Measurements from ENCODE around the gene KTI12. TPM values are rescaled to one million over a fixed set of nuclear protein-coding genes. Genes with fewer than 3 reads are reported as not detected.
"Not testable (repeated sequence)": the region's sequence is repeated elsewhere in the genome, so short reads cannot be mapped to it uniquely, and the experiment has no call there.

Gene KTI12
- total and polyA plus RNA-seq, 9 donors: 7.1 to 14.1 (median 11.4) TPM

GRCh38 chr1:52026278-52026677, 7.3 kb downstream of the KTI12 start:
- H3K4me1 ChIP-seq (ENCODE audit: insufficient read depth): peaks cover 5% of the 10 kb centered on the region
- no peak for DNase-seq
- TF ChIP-seq EP300 (IDR thresholded peaks at IDR 0.05) (no peak), CTCF (IDR thresholded peaks at IDR 0.05) (no peak), POLR2A (IDR thresholded peaks at IDR 0.05) (no peak)
- WGBS, 3 donors: 96 to 100% (median 98%) methylated on average over 2 of the region's 2 CpGs
- H3K4me3 ChIP-seq: no peak overlapping the region
- H3K9me3 ChIP-seq: no peaks in the 10 kb centered on the region
- no peaks in the 10 kb centered on the region for H3K27me3 ChIP-seq
- intact Hi-C loops (cut with DNase I): no loop called here
- no peaks in the 10 kb centered on the region for H3K36me3 ChIP-seq
- no peak overlapping the region for H3K27ac ChIP-seq

- intact Hi-C loops (cut with DNase I): no loop called here
- no peak for DNase-seq
- H3K4me3 ChIP-seq: no peak overlapping the region
- no peaks in the 10 kb centered on the region for H3K9me3 ChIP-seq
- no peak overlapping the region for H3K27ac ChIP-seq
- no peak for TF ChIP-seq EP300 (IDR thresholded peaks at IDR 0.05)
- TF ChIP-seq POLR2A (IDR thresholded peaks at IDR 0.05): no peak
- TF ChIP-seq CTCF (IDR thresholded peaks at IDR 0.05): no peak
- no peaks in the 10 kb centered on the region for H3K27me3 ChIP-seq
- WGBS, 3 donors: 83% methylated on average over 2 of the region's 2 CpGs
- no peaks in the 10 kb centered on the region for H3K36me3 ChIP-seq
- no peaks in the 10 kb centered on the region for H3K4me1 ChIP-seq (ENCODE audit: insufficient read depth)
Measured at GRCh38 chr1:52022133-52022532, 11.5 kb downstream of the KTI12 start.

GRCh38 chr1:52008071-52008809, 25.4 kb downstream of the KTI12 start:
- H3K4me3 ChIP-seq: no peak overlapping the region
- TF ChIP-seq POLR2A (IDR thresholded peaks at IDR 0.05): no peak
- TF ChIP-seq CTCF (IDR thresholded peaks at IDR 0.05): no peak
- no peak for TF ChIP-seq EP300 (IDR thresholded peaks at IDR 0.05)
- peak overlapping the region in 1 of 2 donors; percentile 83 for H3K27ac ChIP-seq
- DNase-seq: no peak
- no peaks in the 10 kb centered on the region for H3K9me3 ChIP-seq
- intact Hi-C loops (cut with DNase I): no loop called here
- no peaks in the 10 kb centered on the region for H3K27me3 ChIP-seq
- H3K36me3 ChIP-seq: no peaks in the 10 kb centered on the region
- peaks cover 14% of the 10 kb centered on the region for H3K4me1 ChIP-seq (ENCODE audit: insufficient read depth)
- 89 to 94% (median 92%) methylated on average over 7 of the region's 7 CpGs for WGBS, 3 donors

- TF ChIP-seq POLR2A (IDR thresholded peaks at IDR 0.05): no peak
- TF ChIP-seq EP300 (IDR thresholded peaks at IDR 0.05): no peak
- no peak for TF ChIP-seq CTCF (IDR thresholded peaks at IDR 0.05)
- intact Hi-C loops (cut with DNase I): no loop called here
- Histone ChIP-seq H3K4me1 (ENCODE audit: insufficient read depth) (peaks cover 14% of the 10 kb centered on the region), H3K36me3 (no peaks in the 10 kb centered on the region), H3K4me3 (no peak overlapping the region), H3K27ac (peak overlapping the region in 1 of 2 donors; percentile 83), H3K27me3 (no peaks in the 10 kb centered on the region), H3K9me3 (no peaks in the 10 kb centered on the region)
- WGBS, 3 donors: 5 to 31% (median 9%) methylated on average over 5 of the region's 5 CpGs
- DNase-seq: no peak
Measured at GRCh38 chr1:52007215-52008002, 26.2 kb downstream of the KTI12 start.

- WGBS, 3 donors: 10 to 33% (median 16%) methylated on average over 5 of the region's 5 CpGs
Measured at GRCh38 chr1:52006081-52006553, 27.5 kb downstream of the KTI12 start.

GRCh38 chr1:52005548-52005947, 28.1 kb downstream of the KTI12 start:
- peak; percentile 28 to 55 (median 44) for DNase-seq
- H3K4me3 ChIP-seq; H3K27me3 ChIP-seq; intact Hi-C loops (cut with DNase I); H3K36me3 ChIP-seq; H3K9me3 ChIP-seq: not testable (repeated sequence)
- WGBS, 3 donors: 1 to 10% (median 3%) methylated on average over 3 of the region's 3 CpGs
- Histone ChIP-seq H3K27ac (peak overlapping the region in 1 of 2 donors; percentile 83), H3K4me1 (ENCODE audit: insufficient read depth) (peaks cover 14% of the 10 kb centered on the region)

More at GRCh38 chr1:52006081-52006553, 27.5 kb downstream of the KTI12 start:
- H3K36me3 ChIP-seq; H3K9me3 ChIP-seq; H3K4me3 ChIP-seq; intact Hi-C loops (cut with DNase I); H3K27me3 ChIP-seq: not testable (repeated sequence)
- peak in 1 of 5 donors; percentile 14 for DNase-seq
- Histone ChIP-seq H3K27ac (peak overlapping the region in 1 of 2 donors; percentile 83), H3K4me1 (ENCODE audit: insufficient read depth) (peaks cover 14% of the 10 kb centered on the region)

Data from ovary (tissue), 9 donors.